Astrocyte (in vitro differentiated cells and primary cell): ENCODE data around the gene PPP2R2D.

Source experiments
- EZH2 ChIP-seq: IDR thresholded peaks from 2 replicates; pipeline ENCODE4 v1.6.1; 2012; ENCODE audit warnings: mild to moderate bottlenecking, low read length, inconsistent platforms; ENCODE audit not compliant: insufficient read depth
- TF ChIP-seq, protein P1 (sequence below): IDR thresholded peaks from 2 replicates; pipeline ENCODE4 v1.5.1; 2011; ENCODE audit warnings: low read depth, mild to moderate bottlenecking, inconsistent platforms, low read length, moderate library complexity; ENCODE audit not compliant: insufficient read depth

DNA sequence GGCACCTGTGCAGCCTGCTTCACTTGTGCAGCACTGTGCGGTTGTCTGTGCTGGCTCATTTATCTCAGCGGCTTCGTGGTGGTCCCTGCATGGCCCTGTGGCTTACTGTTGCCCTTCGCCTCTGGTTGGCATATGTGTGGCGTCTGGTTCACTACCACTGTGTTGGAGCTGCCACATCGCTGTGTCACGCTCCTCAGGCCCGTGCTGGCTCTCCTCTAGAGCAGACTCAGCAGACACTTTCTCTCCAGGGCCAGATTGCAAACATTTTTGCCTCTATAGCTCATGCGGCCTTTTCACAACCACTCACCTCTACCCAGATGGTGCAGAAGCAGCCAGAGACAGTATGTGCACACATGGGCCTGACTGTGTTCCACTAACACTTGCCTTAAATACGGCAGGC is 37.9 kb downstream of the PPP2R2D start:
- TF ChIP-seq, protein P1, sequence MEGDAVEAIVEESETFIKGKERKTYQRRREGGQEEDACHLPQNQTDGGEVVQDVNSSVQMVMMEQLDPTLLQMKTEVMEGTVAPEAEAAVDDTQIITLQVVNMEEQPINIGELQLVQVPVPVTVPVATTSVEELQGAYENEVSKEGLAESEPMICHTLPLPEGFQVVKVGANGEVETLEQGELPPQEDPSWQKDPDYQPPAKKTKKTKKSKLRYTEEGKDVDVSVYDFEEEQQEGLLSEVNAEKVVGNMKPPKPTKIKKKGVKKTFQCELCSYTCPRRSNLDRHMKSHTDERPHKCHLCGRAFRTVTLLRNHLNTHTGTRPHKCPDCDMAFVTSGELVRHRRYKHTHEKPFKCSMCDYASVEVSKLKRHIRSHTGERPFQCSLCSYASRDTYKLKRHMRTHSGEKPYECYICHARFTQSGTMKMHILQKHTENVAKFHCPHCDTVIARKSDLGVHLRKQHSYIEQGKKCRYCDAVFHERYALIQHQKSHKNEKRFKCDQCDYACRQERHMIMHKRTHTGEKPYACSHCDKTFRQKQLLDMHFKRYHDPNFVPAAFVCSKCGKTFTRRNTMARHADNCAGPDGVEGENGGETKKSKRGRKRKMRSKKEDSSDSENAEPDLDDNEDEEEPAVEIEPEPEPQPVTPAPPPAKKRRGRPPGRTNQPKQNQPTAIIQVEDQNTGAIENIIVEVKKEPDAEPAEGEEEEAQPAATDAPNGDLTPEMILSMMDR: no peak
- TF ChIP-seq EZH2: no peak
